Lung microvascular endothelial cell (primary cell): ENCODE measurements around the gene FLAD1. TPM values are rescaled to one million over a fixed set of nuclear protein-coding genes. Genes with fewer than 3 reads are reported as not detected.

Experiments used
- DNase-seq, 2 donors: peaks; one replicate each; pipeline versions ENCODE4 v3.0.0 to v3.0.0-alpha.2; 2010; ENCODE audit warnings: low read depth in 2 of 2
- total RNA-seq: library from RNA; depleted of rRNA; stranded (reverse); fragments of >200 nt; gene quantifications from 2 replicates; pipeline ENCODE4 v1.2.1, GENCODE V29; 2014

FLAD1 gene
- total RNA-seq, 1 donor from 2014 or later: 24.2 TPM

- no peak for DNase-seq
Observed at GRCh38 chr1:155034318-155035208, 51.4 kb downstream of the FLAD1 start.

- no peak for DNase-seq
Observed at GRCh38 chr1:155035936-155036335, 52.8 kb downstream of the FLAD1 start.

GRCh38 chr1:155037043-155037442, 53.9 kb downstream of the FLAD1 start:
- no peak for DNase-seq

GRCh38 chr1:155037851-155038441, 54.8 kb downstream of the FLAD1 start:
- DNase-seq: no peak

- peak in 1 of 2 donors; percentile 39 for DNase-seq
Observed at GRCh38 chr1:155038602-155039307, 55.6 kb downstream of the FLAD1 start.

DNA sequence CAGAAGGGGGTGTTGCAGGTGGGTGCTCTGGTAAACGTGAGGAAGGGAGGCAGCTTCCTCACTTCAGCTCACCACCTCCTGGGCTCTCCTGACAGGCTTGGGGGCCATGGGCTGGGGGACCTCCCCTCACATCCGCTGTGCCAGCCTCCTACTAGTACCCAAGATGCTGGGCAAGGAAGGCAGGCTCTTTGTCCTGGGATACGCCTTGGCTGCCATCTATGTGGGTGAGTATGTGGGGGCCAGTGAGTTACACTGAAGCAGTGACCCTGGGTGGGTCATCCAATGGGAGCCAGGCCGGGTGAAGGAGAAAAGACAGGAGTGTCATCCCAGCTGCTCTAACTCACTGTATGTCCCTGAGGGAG, 56.1 kb downstream of the FLAD1 start:
- no peak for DNase-seq

- DNase-seq: no peak
Observed at GRCh38 chr1:155040358-155041093, 57.4 kb downstream of the FLAD1 start.

Other genes with a start within 250 kb of the FLAD1 start
- gene KCNN3, start 113.1 kb upstream of the FLAD1 start, total RNA-seq: 0.87 and 0.99 TPM in 2 replicates
- 7.6 and 13.9 TPM in 2 replicates for gene PMVK, start 46.6 kb upstream of the FLAD1 start, total RNA-seq
- 83.9 and 85.2 TPM in 2 replicates for gene PBXIP1, start 27.2 kb upstream of the FLAD1 start, total RNA-seq
- 20.5 and 42.5 TPM in 2 replicates for gene PYGO2, start 21.6 kb upstream of the FLAD1 start, total RNA-seq
- gene SHC1, start 12.6 kb upstream of the FLAD1 start, total RNA-seq: 175 and 321 TPM in 2 replicates
- gene CKS1B, start 8.7 kb upstream of the FLAD1 start, total RNA-seq: 30.4 and 54.5 TPM in 2 replicates
- gene LENEP, start 10.2 kb downstream of the FLAD1 start, total RNA-seq: 0.40 and 0.44 TPM in 2 replicates
- gene ZBTB7B, start 19.5 kb downstream of the FLAD1 start, total RNA-seq: 7.4 and 10.3 TPM in 2 replicates
- gene DCST2, start 50.4 kb downstream of the FLAD1 start, total RNA-seq: 0.20 TPM in 1 of 2 replicates, not detected in the other
- not detected in 2 replicates for gene DCST1, start 50.5 kb downstream of the FLAD1 start, total RNA-seq
- 82.5 and 197 TPM in 2 replicates for gene ADAM15, start 68.0 kb downstream of the FLAD1 start, total RNA-seq
- gene EFNA4, start 80.4 kb downstream of the FLAD1 start, total RNA-seq: 13.5 and 15.1 TPM in 2 replicates
- gene EFNA3, start 95.5 kb downstream of the FLAD1 start, total RNA-seq: 0.79 and 1.3 TPM in 2 replicates
- 127 and 129 TPM in 2 replicates for gene EFNA1, start 144.5 kb downstream of the FLAD1 start, total RNA-seq
- 36.9 and 41.8 TPM in 2 replicates for gene SLC50A1, start 152.5 kb downstream of the FLAD1 start, total RNA-seq
- gene DPM3, start 157.2 kb downstream of the FLAD1 start, total RNA-seq: 25.5 and 34.9 TPM in 2 replicates
- 169 and 232 TPM in 2 replicates for gene KRTCAP2, start 190.0 kb downstream of the FLAD1 start, total RNA-seq
- 1.2 and 2.4 TPM in 2 replicates for gene TRIM46, start 190.5 kb downstream of the FLAD1 start, total RNA-seq
- gene THBS3, start 224.6 kb downstream of the FLAD1 start, total RNA-seq: 7.9 and 9.2 TPM in 2 replicates
- gene MTX1, start 225.4 kb downstream of the FLAD1 start, total RNA-seq: 28.8 and 31.6 TPM in 2 replicates